ENCODE measurements around the gene MIA2. TPM values are rescaled to one million over a fixed set of nuclear protein-coding genes. Genes with fewer than 3 reads are reported as not detected.

The MIA2 gene
- total and polyA plus RNA-seq, 2 experiments from 2014 or later = 9.5 to 10.9 TPM

DNA sequence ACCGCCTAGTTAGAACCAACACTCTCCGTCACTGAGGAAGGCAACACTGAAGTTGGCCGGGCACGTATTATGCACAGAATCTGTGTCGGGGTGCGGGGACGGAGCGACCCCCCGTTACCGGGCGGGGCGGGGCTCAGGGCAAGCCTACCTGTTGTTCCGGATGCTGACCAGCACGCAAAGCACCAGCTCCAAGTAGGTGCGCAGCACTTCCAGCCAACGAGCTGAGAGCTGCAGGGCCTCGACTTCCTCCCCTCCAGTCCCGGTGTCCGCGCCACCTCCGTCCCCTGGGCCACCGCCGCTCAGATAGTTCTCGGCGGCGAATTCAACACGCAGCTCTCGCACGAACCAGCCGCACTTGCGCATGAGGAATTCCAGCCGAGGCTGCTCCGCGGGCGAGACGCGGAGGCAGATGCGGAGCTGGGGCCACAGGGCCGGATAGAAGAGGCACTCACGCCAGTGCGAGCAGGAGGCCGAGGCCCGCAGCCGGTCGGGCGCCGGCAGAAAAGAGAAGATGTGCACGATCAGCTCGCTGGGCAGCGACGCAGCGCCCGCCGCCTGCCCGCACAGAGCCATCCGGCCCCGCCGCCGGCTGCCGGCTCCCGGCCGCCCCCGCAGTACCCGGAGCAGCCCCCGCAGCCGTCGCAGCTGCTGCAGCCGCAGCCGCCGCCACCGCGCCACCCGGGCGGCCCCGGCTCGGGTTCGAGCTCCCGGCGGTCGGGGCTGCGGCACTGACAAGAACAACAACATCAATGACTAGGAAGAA, 197.9 kb downstream of the MIA2 start:
- Histone ChIP-seq H3K36me3 (ENCODE audit: insufficient read depth) (no peaks in the 10 kb centered on the region), H2AFZ (peak overlapping the region; percentile 99), H4K20me1 (replicated peaks; ENCODE audit: insufficient read depth) (peaks cover 16% of the 10 kb centered on the region; the same call in 1 of the 2 replicates), H3K9me2 (ENCODE audit: insufficient read depth) (no peaks in the 10 kb centered on the region), H3K27ac (ENCODE audit: low read depth) (peak overlapping the region; percentile 100), H3F3A (replicated peaks; ENCODE audit: low read depth) (no peaks in the 10 kb centered on the region), H3K79me2 (replicated peaks; ENCODE audit: insufficient read depth) (peaks cover 43% of the 10 kb centered on the region), H3K4me2 (peak overlapping the region; percentile 95), H3K4me3 (peak overlapping the region; percentile 75), H3K4me1 (ENCODE audit: insufficient read depth) (peaks cover 19% of the 10 kb centered on the region), H3K27me3 (ENCODE audit: insufficient read depth) (no peaks in the 10 kb centered on the region)
- Mint-ChIP-seq H3K36me3 (ENCODE audit: low read depth) (no peaks in the 10 kb centered on the region), H3K9me3 (no peaks in the 10 kb centered on the region), H3K27ac (peak overlapping the region; percentile 100), H3K4me3 (peak overlapping the region; percentile 100), H3K27me3 (ENCODE audit: insufficient read depth, low read depth, poor library complexity) (peaks cover 4% of the 10 kb centered on the region), H3K4me1 (peaks cover 23% of the 10 kb centered on the region)
- no peak for TF ChIP-seq EZH2phosphoT487 (IDR thresholded peaks at IDR 0.05; ENCODE audit: unreplicated experiment)
- no peak for TF ChIP-seq ZNF331 (CRISPR knock-in tag; IDR thresholded peaks at IDR 0.05; ENCODE audit: low read depth)
- TF ChIP-seq, protein P1, sequence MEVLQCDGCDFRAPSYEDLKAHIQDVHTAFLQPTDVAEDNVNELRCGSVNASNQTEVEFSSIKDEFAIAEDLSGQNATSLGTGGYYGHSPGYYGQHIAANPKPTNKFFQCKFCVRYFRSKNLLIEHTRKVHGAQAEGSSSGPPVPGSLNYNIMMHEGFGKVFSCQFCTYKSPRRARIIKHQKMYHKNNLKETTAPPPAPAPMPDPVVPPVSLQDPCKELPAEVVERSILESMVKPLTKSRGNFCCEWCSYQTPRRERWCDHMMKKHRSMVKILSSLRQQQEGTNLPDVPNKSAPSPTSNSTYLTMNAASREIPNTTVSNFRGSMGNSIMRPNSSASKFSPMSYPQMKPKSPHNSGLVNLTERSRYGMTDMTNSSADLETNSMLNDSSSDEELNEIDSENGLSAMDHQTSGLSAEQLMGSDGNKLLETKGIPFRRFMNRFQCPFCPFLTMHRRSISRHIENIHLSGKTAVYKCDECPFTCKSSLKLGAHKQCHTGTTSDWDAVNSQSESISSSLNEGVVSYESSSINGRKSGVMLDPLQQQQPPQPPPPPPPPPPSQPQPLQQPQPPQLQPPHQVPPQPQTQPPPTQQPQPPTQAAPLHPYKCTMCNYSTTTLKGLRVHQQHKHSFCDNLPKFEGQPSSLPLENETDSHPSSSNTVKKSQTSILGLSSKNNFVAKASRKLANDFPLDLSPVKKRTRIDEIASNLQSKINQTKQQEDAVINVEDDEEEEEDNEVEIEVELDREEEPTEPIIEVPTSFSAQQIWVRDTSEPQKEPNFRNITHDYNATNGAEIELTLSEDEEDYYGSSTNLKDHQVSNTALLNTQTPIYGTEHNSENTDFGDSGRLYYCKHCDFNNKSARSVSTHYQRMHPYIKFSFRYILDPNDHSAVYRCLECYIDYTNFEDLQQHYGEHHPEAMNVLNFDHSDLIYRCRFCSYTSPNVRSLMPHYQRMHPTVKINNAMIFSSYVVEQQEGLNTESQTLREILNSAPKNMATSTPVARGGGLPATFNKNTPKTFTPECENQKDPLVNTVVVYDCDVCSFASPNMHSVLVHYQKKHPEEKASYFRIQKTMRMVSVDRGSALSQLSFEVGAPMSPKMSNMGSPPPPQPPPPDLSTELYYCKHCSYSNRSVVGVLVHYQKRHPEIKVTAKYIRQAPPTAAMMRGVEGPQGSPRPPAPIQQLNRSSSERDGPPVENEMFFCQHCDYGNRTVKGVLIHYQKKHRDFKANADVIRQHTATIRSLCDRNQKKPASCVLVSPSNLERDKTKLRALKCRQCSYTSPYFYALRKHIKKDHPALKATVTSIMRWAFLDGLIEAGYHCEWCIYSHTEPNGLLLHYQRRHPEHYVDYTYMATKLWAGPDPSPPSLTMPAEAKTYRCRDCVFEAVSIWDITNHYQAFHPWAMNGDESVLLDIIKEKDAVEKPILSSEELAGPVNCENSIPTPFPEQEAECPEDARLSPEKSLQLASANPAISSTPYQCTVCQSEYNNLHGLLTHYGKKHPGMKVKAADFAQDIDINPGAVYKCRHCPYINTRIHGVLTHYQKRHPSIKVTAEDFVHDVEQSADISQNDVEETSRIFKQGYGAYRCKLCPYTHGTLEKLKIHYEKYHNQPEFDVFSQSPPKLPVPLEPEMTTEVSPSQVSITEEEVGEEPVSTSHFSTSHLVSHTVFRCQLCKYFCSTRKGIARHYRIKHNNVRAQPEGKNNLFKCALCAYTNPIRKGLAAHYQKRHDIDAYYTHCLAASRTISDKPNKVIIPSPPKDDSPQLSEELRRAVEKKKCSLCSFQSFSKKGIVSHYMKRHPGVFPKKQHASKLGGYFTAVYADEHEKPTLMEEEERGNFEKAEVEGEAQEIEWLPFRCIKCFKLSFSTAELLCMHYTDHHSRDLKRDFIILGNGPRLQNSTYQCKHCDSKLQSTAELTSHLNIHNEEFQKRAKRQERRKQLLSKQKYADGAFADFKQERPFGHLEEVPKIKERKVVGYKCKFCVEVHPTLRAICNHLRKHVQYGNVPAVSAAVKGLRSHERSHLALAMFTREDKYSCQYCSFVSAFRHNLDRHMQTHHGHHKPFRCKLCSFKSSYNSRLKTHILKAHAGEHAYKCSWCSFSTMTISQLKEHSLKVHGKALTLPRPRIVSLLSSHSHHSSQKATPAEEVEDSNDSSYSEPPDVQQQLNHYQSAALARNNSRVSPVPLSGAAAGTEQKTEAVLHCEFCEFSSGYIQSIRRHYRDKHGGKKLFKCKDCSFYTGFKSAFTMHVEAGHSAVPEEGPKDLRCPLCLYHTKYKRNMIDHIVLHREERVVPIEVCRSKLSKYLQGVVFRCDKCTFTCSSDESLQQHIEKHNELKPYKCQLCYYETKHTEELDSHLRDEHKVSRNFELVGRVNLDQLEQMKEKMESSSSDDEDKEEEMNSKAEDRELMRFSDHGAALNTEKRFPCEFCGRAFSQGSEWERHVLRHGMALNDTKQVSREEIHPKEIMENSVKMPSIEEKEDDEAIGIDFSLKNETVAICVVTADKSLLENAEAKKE (CRISPR knock-in tag; IDR thresholded peaks at IDR 0.05) = no peak
- TF ChIP-seq CREB1 (CRISPR knock-in tag; IDR thresholded peaks at IDR 0.05; ENCODE audit: low read depth) = no peak
- ATAC-seq (peak; percentile 61), DNase-seq (ENCODE audit: low spot score) (peak; percentile 75)

DNA sequence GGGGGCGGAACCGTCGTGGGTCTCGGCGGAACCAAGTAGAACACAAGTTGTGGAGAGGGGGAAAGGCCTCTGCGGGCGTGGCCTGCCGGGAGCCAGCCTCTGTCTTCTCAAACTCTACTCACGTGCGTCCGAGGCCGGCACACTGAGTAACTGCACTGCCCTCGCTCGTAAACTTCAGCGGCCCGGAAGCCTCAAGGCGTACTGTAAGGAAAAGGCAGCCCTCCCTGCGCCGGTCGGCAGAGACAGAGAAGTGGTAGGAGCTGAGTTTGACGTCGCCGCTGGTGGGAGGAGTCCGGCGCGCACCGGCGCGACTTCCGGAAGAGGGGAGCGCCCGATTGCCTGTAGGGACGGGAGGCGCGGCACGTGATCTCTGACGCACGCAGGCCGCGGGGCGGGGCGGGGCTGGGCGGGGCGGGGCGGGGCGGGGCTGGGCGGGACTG, 198.5 kb downstream of the MIA2 start, which contains the start of gene FBXO33:
FBXO33 (minus strand) TSS at position 255 of the 440 bp plus-strand sequence. CDS start 271 bp downstream, outside the sequence.
- Histone ChIP-seq H3K79me2 (replicated peaks; ENCODE audit: insufficient read depth) (peaks cover 43% of the 10 kb centered on the region), H2AFZ (peak within 1 kb of the TSS; percentile 99), H3K4me3 (peak within 1 kb of the TSS; percentile 75), H3K27ac (ENCODE audit: low read depth) (peak within 1 kb of the TSS; percentile 100), H3K27me3 (ENCODE audit: insufficient read depth) (no peaks in the 10 kb centered on the region), H4K20me1 (replicated peaks; ENCODE audit: insufficient read depth) (peaks cover 16% of the 10 kb centered on the region; the same call in 1 of the 2 replicates), H3K4me1 (ENCODE audit: insufficient read depth) (peaks cover 16% of the 10 kb centered on the region; the same call in 1 of the 2 replicates), H3K36me3 (ENCODE audit: insufficient read depth) (no peaks in the 10 kb centered on the region), H3K9me2 (ENCODE audit: insufficient read depth) (no peaks in the 10 kb centered on the region), H3F3A (replicated peaks; ENCODE audit: low read depth) (no peaks in the 10 kb centered on the region), H3K4me2 (peak within 1 kb of the TSS; percentile 95)
- Mint-ChIP-seq H3K27ac (peak within 1 kb of the TSS; percentile 100), H3K4me3 (peak within 1 kb of the TSS; percentile 100), H3K9me3 (no peaks in the 10 kb centered on the region), H3K36me3 (ENCODE audit: low read depth) (no peaks in the 10 kb centered on the region), H3K4me1 (peaks cover 17% of the 10 kb centered on the region), H3K27me3 (ENCODE audit: insufficient read depth, low read depth, poor library complexity) (peaks cover 4% of the 10 kb centered on the region)
- peak; percentile 94 for DNase-seq (ENCODE audit: low spot score)
- TF ChIP-seq JUNB (IDR thresholded peaks at IDR 0.05; ENCODE audit: unreplicated experiment) = no peak
- TF ChIP-seq CREB1 (CRISPR knock-in tag; IDR thresholded peaks at IDR 0.05; ENCODE audit: low read depth) = peak; percentile 85
- ATAC-seq = peak; percentile 84
